DOHH2 (cell line): ENCODE measurements around the gene HCK.

Experiments used
- H3F3A ChIP-seq: fragments of 200-600 bp; sonication (generic), shearing (Covaris generic); 2 replicates; pipeline ENCODE4 v1.6.0; 2016; ENCODE audit warnings: antibody characterized with exemption, mild to moderate bottlenecking; ENCODE audit not compliant: control insufficient read depth, insufficient read depth
- H3K27ac ChIP-seq: fragments of 200-600 bp; sonication (generic); 2 replicates; pipeline ENCODE4 v1.5.1; 2014; ENCODE audit warnings: low read depth, mild to moderate bottlenecking, low read length, moderate library complexity
- H3K27me3 ChIP-seq: fragments of 200-600 bp; sonication (generic); 2 replicates; pipeline ENCODE4 v1.6.1; 2014; ENCODE audit warnings: mild to moderate bottlenecking, low read length, mixed read lengths; ENCODE audit not compliant: control insufficient read depth
- H3K36me3 ChIP-seq: fragments of 200-600 bp; sonication (generic); 2 replicates; pipeline ENCODE4 v1.6.1; 2014; ENCODE audit warnings: mild to moderate bottlenecking, low read length, moderate library complexity, mixed read lengths; ENCODE audit not compliant: control insufficient read depth
- H3K4me1 ChIP-seq: fragments of 200-600 bp; sonication (generic); 2 replicates; pipeline ENCODE4 v1.6.1; 2014; ENCODE audit warnings: mild to moderate bottlenecking, low read length, mixed read lengths; ENCODE audit not compliant: control insufficient read depth
- H3K4me2 ChIP-seq: fragments of 200-600 bp; sonication (generic); 2 replicates; pipeline ENCODE4 v1.6.0; 2014; ENCODE audit warnings: mild to moderate bottlenecking, low read length, moderate library complexity
- H3K4me3 ChIP-seq: fragments of 200-600 bp; sonication (generic); 2 replicates; pipeline ENCODE4 v1.5.1; 2014; ENCODE audit warnings: mild to moderate bottlenecking, low read length, mixed read lengths
- H3K79me2 ChIP-seq: fragments of 200-600 bp; sonication (generic); 2 replicates; pipeline ENCODE4 v1.6.1; 2014; ENCODE audit warnings: mild to moderate bottlenecking, low read length, mixed read lengths; ENCODE audit not compliant: control insufficient read depth
- H3K9me2 ChIP-seq: fragments of 200-600 bp; sonication (generic); replicated peaks from 2 replicates; pipeline ENCODE4 v1.6.1; 2014; ENCODE audit warnings: mild to moderate bottlenecking, low read length, mixed read lengths; ENCODE audit not compliant: control insufficient read depth
- H3K9me3 ChIP-seq: fragments of 200-600 bp; sonication (generic); 2 replicates; pipeline ENCODE4 v1.6.1; 2014; ENCODE audit warnings: antibody characterized with exemption, low read length, mixed read lengths; ENCODE audit not compliant: control insufficient read depth, insufficient read depth
- H4K20me1 ChIP-seq: fragments of 200-600 bp; sonication (generic); 2 replicates; pipeline ENCODE4 v1.6.0; 2014; ENCODE audit warnings: low read depth, mild to moderate bottlenecking, antibody characterized with exemption, low read length, moderate library complexity; ENCODE audit not compliant: control insufficient read depth, insufficient read depth
- EZH2phosphoT487 ChIP-seq: fragments of 200-600 bp; sonication (generic); IDR thresholded peaks from 2 replicates; pipeline ENCODE4 v1.6.1; 2017; ENCODE audit warnings: borderline replicate concordance, mild to moderate bottlenecking, antibody characterized with exemption, low read length, moderate library complexity, mixed read lengths
- TF ChIP-seq, protein P1 (sequence below): fragments of 200-600 bp; sonication (generic); IDR thresholded peaks from one replicate; pipeline ENCODE4 v1.5.1; 2014; ENCODE audit warnings: antibody characterized with exemption, mild to moderate bottlenecking, low read depth, low read length; ENCODE audit not compliant: poor library complexity, severe bottlenecking

Gene HCK

DNA sequence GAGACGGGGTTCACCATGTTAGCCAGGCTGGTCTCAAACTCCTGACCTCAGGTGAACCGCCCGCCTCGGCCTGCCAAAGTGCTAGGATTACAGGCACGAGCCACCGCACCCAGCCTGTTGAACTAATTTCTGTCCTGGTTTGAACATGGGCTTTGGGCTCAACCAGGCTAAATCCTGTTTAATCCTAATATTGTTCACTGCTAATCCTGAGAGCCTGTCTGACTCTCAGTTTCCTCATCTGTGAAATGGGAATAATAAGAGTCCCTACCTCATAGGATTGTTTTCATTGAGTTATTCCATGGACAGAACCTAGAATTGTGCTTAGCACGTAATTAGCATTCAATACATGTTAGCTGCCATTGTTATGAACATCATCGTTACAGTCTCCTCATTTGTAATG is 74.9 kb downstream of the HCK start:
- TF ChIP-seq, protein P1, sequence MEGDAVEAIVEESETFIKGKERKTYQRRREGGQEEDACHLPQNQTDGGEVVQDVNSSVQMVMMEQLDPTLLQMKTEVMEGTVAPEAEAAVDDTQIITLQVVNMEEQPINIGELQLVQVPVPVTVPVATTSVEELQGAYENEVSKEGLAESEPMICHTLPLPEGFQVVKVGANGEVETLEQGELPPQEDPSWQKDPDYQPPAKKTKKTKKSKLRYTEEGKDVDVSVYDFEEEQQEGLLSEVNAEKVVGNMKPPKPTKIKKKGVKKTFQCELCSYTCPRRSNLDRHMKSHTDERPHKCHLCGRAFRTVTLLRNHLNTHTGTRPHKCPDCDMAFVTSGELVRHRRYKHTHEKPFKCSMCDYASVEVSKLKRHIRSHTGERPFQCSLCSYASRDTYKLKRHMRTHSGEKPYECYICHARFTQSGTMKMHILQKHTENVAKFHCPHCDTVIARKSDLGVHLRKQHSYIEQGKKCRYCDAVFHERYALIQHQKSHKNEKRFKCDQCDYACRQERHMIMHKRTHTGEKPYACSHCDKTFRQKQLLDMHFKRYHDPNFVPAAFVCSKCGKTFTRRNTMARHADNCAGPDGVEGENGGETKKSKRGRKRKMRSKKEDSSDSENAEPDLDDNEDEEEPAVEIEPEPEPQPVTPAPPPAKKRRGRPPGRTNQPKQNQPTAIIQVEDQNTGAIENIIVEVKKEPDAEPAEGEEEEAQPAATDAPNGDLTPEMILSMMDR, result no peak
- no peak for TF ChIP-seq EZH2phosphoT487
- Histone ChIP-seq H3F3A (no peaks in the 10 kb centered on the region), H3K4me1 (peaks cover 10% of the 10 kb centered on the region), H4K20me1 (peaks cover 13% of the 10 kb centered on the region), H3K9me2 (no peaks in the 10 kb centered on the region), H3K4me3 (no peak overlapping the region), H3K9me3 (no peaks in the 10 kb centered on the region), H3K27ac (no peak overlapping the region), H3K4me2 (no peak overlapping the region), H3K79me2 (peaks cover 81% of the 10 kb centered on the region), H3K27me3 (no peaks in the 10 kb centered on the region), H3K36me3 (peaks cover 12% of the 10 kb centered on the region)

- H3K4me3 ChIP-seq, result no peak overlapping the region
- TF ChIP-seq EZH2phosphoT487, result no peak
- TF ChIP-seq, protein P1, result no peak
- H4K20me1 ChIP-seq, result peaks cover 13% of the 10 kb centered on the region
- no peaks in the 10 kb centered on the region for H3K9me3 ChIP-seq
- peaks cover 10% of the 10 kb centered on the region for H3K4me1 ChIP-seq
- H3K27me3 ChIP-seq, result no peaks in the 10 kb centered on the region
- H3F3A ChIP-seq, result no peaks in the 10 kb centered on the region
- H3K36me3 ChIP-seq, result peaks cover 12% of the 10 kb centered on the region
- H3K9me2 ChIP-seq, result no peaks in the 10 kb centered on the region
- peaks cover 85% of the 10 kb centered on the region for H3K79me2 ChIP-seq
- no peak overlapping the region for H3K27ac ChIP-seq
- H3K4me2 ChIP-seq, result no peak overlapping the region
These were observed 75.3 kb downstream of the HCK start for GRCh38 chr20:32127347-32127746.

- peaks cover 13% of the 10 kb centered on the region for H4K20me1 ChIP-seq
- no peaks in the 10 kb centered on the region for H3K27me3 ChIP-seq
- H3F3A ChIP-seq, result no peaks in the 10 kb centered on the region
- no peak overlapping the region for H3K27ac ChIP-seq
- TF ChIP-seq, protein P1, result no peak
- no peak for TF ChIP-seq EZH2phosphoT487
- no peak overlapping the region for H3K4me2 ChIP-seq
- no peak overlapping the region for H3K4me3 ChIP-seq
- peaks cover 88% of the 10 kb centered on the region for H3K79me2 ChIP-seq
- peaks cover 10% of the 10 kb centered on the region for H3K4me1 ChIP-seq
- H3K9me3 ChIP-seq, result no peaks in the 10 kb centered on the region
- H3K9me2 ChIP-seq, result no peaks in the 10 kb centered on the region
- H3K36me3 ChIP-seq, result peaks cover 15% of the 10 kb centered on the region
These were observed 76.1 kb downstream of the HCK start for GRCh38 chr20:32128167-32128566.

DNA sequence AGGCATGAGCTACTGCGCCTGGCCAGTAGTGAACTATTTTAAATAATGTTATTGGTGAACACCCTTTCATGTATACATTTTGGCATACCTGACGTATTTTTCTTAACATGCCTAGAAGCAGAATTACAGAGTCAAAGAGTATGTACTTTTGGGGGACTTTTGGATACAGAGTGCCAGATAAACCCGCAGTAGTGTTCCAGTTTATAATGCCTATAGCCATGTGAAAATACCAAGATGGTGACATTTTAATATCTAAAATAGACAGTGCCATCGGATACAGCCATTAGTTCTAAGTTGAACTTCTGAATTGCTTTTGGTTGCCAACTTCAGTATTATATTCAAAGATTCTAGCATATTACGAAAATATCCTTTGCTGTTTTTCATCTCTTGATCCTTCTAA is 77.8 kb downstream of the HCK start:
- Histone ChIP-seq H3K9me2 (no peaks in the 10 kb centered on the region), H3K27me3 (no peaks in the 10 kb centered on the region), H3K27ac (no peak overlapping the region), H3K9me3 (no peaks in the 10 kb centered on the region), H3K4me1 (peaks cover 9% of the 10 kb centered on the region), H3K79me2 (peaks cover 75% of the 10 kb centered on the region), H3K36me3 (peaks cover 21% of the 10 kb centered on the region), H3K4me3 (no peak overlapping the region), H4K20me1 (peaks cover 13% of the 10 kb centered on the region), H3K4me2 (no peak overlapping the region), H3F3A (no peaks in the 10 kb centered on the region)
- TF ChIP-seq EZH2phosphoT487, result no peak
- TF ChIP-seq, protein P1, result no peak
